ENCODE measurements around the gene MGLL. TPM values are rescaled to one million over a fixed set of nuclear protein-coding genes. Genes with fewer than 3 reads are reported as not detected.

Gene MGLL
- total and polyA plus RNA-seq, 10 donors: 11.0 to 134 (median 80.7) TPM

DNA sequence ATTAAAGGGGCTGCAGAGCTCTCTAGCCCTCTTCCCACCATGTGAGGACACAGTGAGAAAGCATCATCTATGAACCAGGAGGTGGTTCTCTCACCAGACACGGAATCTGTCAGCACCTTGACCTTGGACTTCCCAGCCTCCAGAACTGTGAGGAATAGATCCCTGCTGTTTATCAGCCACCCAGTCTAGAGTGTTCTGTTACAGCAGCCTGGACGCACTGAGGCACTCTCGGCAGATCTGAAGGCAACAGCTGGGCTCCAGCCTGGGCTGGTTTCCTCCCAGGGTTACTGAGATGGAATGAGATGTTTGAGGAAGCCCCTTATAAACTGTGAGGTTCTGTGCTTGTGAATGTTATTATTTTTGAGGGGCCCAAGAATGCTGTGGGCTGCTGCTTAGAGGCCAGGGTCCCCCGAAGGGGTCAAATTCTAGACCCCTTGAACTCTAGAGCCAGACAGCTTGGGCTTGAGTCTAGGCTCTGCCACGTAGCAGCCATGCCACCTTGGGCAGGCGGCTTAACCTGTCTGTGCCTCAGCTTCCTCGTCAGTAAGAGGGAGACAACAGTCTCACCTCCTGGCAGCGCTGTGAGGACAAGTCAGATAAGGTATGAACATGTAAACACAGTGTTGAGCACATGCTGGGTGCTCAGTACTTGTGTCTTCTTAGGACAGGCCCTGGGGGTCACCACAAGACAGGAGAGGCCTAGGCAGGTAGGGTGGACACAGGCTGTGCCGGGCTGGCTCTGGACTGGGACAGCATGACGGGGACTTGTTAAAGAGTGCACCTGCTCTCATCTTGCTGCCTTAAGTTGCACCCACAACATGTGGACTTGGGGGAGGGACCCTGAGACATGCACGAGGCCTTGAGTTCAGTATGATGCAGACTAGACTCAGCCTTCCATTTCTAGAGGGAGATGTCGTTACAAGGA, 49.2 kb downstream of the MGLL start:
- H3K4me1 ChIP-seq: peaks cover 14 to 92% (median 48%) of the 10 kb centered on the region in 6 donors
- H3K36me3 ChIP-seq: no peaks in the 10 kb centered on the region
- H3K4me3 ChIP-seq: no peak overlapping the region
- TF ChIP-seq POLR2A (IDR thresholded peaks at IDR 0.05) (no peak), POLR2AphosphoS5 (IDR thresholded peaks at IDR 0.05) (no peak)
- TF ChIP-seq, protein P1, sequence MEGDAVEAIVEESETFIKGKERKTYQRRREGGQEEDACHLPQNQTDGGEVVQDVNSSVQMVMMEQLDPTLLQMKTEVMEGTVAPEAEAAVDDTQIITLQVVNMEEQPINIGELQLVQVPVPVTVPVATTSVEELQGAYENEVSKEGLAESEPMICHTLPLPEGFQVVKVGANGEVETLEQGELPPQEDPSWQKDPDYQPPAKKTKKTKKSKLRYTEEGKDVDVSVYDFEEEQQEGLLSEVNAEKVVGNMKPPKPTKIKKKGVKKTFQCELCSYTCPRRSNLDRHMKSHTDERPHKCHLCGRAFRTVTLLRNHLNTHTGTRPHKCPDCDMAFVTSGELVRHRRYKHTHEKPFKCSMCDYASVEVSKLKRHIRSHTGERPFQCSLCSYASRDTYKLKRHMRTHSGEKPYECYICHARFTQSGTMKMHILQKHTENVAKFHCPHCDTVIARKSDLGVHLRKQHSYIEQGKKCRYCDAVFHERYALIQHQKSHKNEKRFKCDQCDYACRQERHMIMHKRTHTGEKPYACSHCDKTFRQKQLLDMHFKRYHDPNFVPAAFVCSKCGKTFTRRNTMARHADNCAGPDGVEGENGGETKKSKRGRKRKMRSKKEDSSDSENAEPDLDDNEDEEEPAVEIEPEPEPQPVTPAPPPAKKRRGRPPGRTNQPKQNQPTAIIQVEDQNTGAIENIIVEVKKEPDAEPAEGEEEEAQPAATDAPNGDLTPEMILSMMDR (IDR thresholded peaks at IDR 0.05 in 8 of 11, conservative IDR thresholded peaks at IDR 0.05 in 3 of 11): no peak
- DNase-seq: peak; percentile 71
- peaks cover 0 to 15% (median 9%) of the 10 kb centered on the region in 8 donors for H3K9me3 ChIP-seq
- intact Hi-C loops (cut with DNase I; ENCODE audit: low total_unique reads): no loop called here
- 83 to 89% (median 86%) methylated on average over 12 of the region's 12 CpGs for WGBS, 5 donors
- H3K27ac ChIP-seq: peak overlapping the region in 2 of 8 donors; percentile 7 to 11
- H3K27me3 ChIP-seq (replicated peaks in 1 of 7): no peaks in the 10 kb centered on the region

DNA sequence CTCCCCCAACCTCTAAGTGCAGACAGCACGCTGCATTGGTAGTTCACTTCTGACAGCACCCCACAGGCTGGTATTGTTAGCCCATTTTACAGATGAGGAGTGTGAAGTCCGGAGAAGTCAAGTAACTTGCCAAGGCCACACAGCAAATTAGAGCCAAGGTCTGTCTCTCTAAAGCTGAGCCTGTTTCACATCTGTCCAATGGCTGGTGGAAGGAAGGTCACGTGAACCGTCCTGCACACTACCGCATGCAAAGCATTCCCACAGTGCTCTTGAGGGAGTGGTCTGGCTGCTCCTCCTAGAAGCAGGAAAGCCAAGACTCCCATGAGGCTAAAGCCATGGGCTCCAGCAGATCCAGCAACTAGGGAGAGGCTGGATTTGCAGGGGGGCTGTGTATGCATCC, 50.0 kb downstream of the MGLL start:
- intact Hi-C loops (cut with DNase I; ENCODE audit: low total_unique reads): no loop called here
- no peak overlapping the region for H3K4me3 ChIP-seq
- H3K27me3 ChIP-seq (replicated peaks in 1 of 7): no peaks in the 10 kb centered on the region
- H3K4me1 ChIP-seq: peaks cover 14 to 86% (median 48%) of the 10 kb centered on the region in 6 donors
- TF ChIP-seq POLR2A (IDR thresholded peaks at IDR 0.05): no peak
- TF ChIP-seq, protein P1 (IDR thresholded peaks at IDR 0.05 in 8 of 11, conservative IDR thresholded peaks at IDR 0.05 in 3 of 11): no peak
- TF ChIP-seq POLR2AphosphoS5 (IDR thresholded peaks at IDR 0.05): no peak
- peak; percentile 37 for DNase-seq
- H3K9me3 ChIP-seq: peaks cover 0 to 20% (median 15%) of the 10 kb centered on the region in 8 donors
- peak overlapping the region in 2 of 8 donors; percentile 11 to 57 for H3K27ac ChIP-seq
- 66 to 89% (median 83%) methylated on average over 3 to 5 of the region's 5 CpGs for WGBS, 5 donors
- H3K36me3 ChIP-seq: no peaks in the 10 kb centered on the region

DNA sequence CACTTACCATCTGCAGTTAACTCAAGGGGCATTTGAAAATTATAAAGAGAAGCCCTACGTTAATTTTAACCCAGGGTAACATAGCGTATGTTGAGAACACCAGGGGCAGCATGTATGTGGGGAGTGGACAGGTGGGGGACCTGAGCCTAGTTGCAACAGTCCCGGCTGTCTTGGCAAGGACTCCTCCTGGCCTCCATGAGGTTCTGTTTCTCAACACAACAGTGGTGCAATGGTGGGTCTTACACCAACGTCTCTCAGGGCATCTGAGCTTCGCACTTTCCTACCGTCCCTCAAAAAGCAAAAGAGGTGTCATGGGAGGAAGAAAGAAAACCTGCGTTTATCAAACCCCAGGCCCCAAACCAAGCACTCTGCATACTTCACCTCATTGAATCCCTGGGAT, 50.6 kb downstream of the MGLL start:
- H3K36me3 ChIP-seq: no peaks in the 10 kb centered on the region
- H3K9me3 ChIP-seq: peaks cover 0 to 19% (median 13%) of the 10 kb centered on the region in 8 donors
- no peak overlapping the region for H3K4me3 ChIP-seq
- peak; percentile 34 for DNase-seq
- intact Hi-C loops (cut with DNase I; ENCODE audit: low total_unique reads): no loop called here
- H3K27ac ChIP-seq: peak overlapping the region in 4 of 8 donors; percentile 36 to 57 (median 51)
- WGBS, 5 donors: 51 to 87% (median 73%) methylated on average over 7 of the region's 7 CpGs
- no peak for TF ChIP-seq POLR2A (IDR thresholded peaks at IDR 0.05)
- no peak for TF ChIP-seq POLR2AphosphoS5 (IDR thresholded peaks at IDR 0.05)
- TF ChIP-seq, protein P1 (IDR thresholded peaks at IDR 0.05 in 8 of 11, conservative IDR thresholded peaks at IDR 0.05 in 3 of 11): no peak
- H3K27me3 ChIP-seq (replicated peaks in 1 of 7): no peaks in the 10 kb centered on the region
- H3K4me1 ChIP-seq: peaks cover 14 to 84% (median 47%) of the 10 kb centered on the region in 6 donors
